GM15510 (cell line): Measurements from ENCODE around the gene SCMH1.
A peak's percentile ranks its signal among the peaks of the same experiment; 100 is the strongest.

Experiments used
- POLR2A ChIP-seq: IDR thresholded peaks from 3 replicates; pipeline ENCODE4 v1.6.1; 2011; ENCODE audit warnings: borderline replicate concordance; ENCODE audit not compliant: insufficient read length; ENCODE audit errors: extremely low read depth

Gene SCMH1

GRCh38 chr1:41020109-41020576, 222.0 kb downstream of the SCMH1 start:
- peak; percentile 9 for TF ChIP-seq POLR2A

- TF ChIP-seq POLR2A: no peak
These were observed 222.8 kb downstream of the SCMH1 start for GRCh38 chr1:41019353-41019745.

GRCh38 chr1:41018018-41018410, 224.1 kb downstream of the SCMH1 start:
- TF ChIP-seq POLR2A: no peak

- TF ChIP-seq POLR2A: no peak
These were observed 224.7 kb downstream of the SCMH1 start for GRCh38 chr1:41017141-41018017.

- no peak for TF ChIP-seq POLR2A
These were observed 226.1 kb downstream of the SCMH1 start for GRCh38 chr1:41015897-41016470.

GRCh38 chr1:41015281-41015896, 226.7 kb downstream of the SCMH1 start:
- no peak for TF ChIP-seq POLR2A

- TF ChIP-seq POLR2A: no peak
These were observed 227.2 kb downstream of the SCMH1 start for GRCh38 chr1:41014871-41015270.

- TF ChIP-seq POLR2A: no peak
These were observed 228.3 kb downstream of the SCMH1 start for GRCh38 chr1:41013796-41014195.

- no peak for TF ChIP-seq POLR2A
These were observed 229.1 kb downstream of the SCMH1 start for GRCh38 chr1:41013024-41013423.

- no peak for TF ChIP-seq POLR2A
These were observed 231.8 kb downstream of the SCMH1 start for GRCh38 chr1:41010345-41010744.

- TF ChIP-seq POLR2A: no peak
These were observed 232.6 kb downstream of the SCMH1 start for GRCh38 chr1:41009466-41009865.

GRCh38 chr1:41006942-41007865, 234.9 kb downstream of the SCMH1 start:
- TF ChIP-seq POLR2A: no peak

- no peak for TF ChIP-seq POLR2A
These were observed 236.2 kb downstream of the SCMH1 start for GRCh38 chr1:41005876-41006275.

GRCh38 chr1:41003640-41004220, 238.4 kb downstream of the SCMH1 start:
- no peak for TF ChIP-seq POLR2A

GRCh38 chr1:41003127-41003639, 238.9 kb downstream of the SCMH1 start:
- no peak for TF ChIP-seq POLR2A

GRCh38 chr1:40998668-40999067, 243.4 kb downstream of the SCMH1 start:
- TF ChIP-seq POLR2A: no peak
